Breast epithelium (tissue), 4 donors: ENCODE data around the gene MOGAT1. TPM values are rescaled to one million over a fixed set of nuclear protein-coding genes. Genes with fewer than 3 reads are reported as not detected.

Experiments
- DNase-seq, 2 donors: peaks; one replicate each; pipeline ENCODE4 v3.0.0-alpha.2; 2019; ENCODE audit warnings: low spot score in 2 of 2
- H3K27ac ChIP-seq, 2 donors: fragments of 200-600 bp; sonication (generic) in 1 of 2; one replicate each; pipeline ENCODE4 v1.5.1; 2016 to 2019; ENCODE audit warnings: mild to moderate bottlenecking in 1 of 2
- H3K27me3 ChIP-seq, 2 donors: fragments of 200-600 bp; sonication (generic) in 1 of 2; one replicate each; pipeline versions ENCODE4 v1.5.1 to v1.6.0; 2017 to 2019; ENCODE audit warnings: control low read depth in 1 of 2, mild to moderate bottlenecking in 1 of 2
- H3K36me3 ChIP-seq: fragments of 200-600 bp; one replicate; pipeline ENCODE4 v1.5.1; 2019
- H3K4me1 ChIP-seq, 2 donors: fragments of 200-600 bp; sonication (generic); one replicate each; pipeline ENCODE4 v1.5.1; 2016 to 2019; ENCODE audit warnings: control low read depth in 1 of 2
- H3K4me3 ChIP-seq, 3 donors: fragments of 200-600 bp; sonication (generic); 1 replicate in 2 of 3; 2 replicates in 1 of 3; pipeline ENCODE4 v1.5.1; 2016 to 2019; ENCODE audit warnings: mild to moderate bottlenecking in 3 of 3, moderate library complexity in 2 of 3
- H3K9me3 ChIP-seq, 2 donors: fragments of 200-600 bp; sonication (generic) in 1 of 2; one replicate each; pipeline ENCODE4 v1.5.1; 2016 to 2019; ENCODE audit warnings: control low read depth in 1 of 2
- POLR2A ChIP-seq: fragments of 450-650 bp; IDR thresholded peaks from one replicate; pipeline ENCODE4 v1.6.1; 2016; ENCODE audit warnings: antibody characterized with exemption, mild to moderate bottlenecking, moderate library complexity
- POLR2AphosphoS5 ChIP-seq, 3 donors: sonication (generic); formaldehyde crosslinking; IDR thresholded peaks; one replicate each; pipeline ENCODE4 v1.6.1; 2017; ENCODE audit warnings: antibody characterized with exemption in 3 of 3
- intact Hi-C: fragments of 100-400 bp; cut with DNase I; formaldehyde crosslinking; loops from one replicate; pipeline ENCODE4 v1.15.1; 2023; ENCODE audit warnings: low total_unique reads
- total RNA-seq, 3 donors: library from RNA; depleted of rRNA; stranded (reverse); fragments of >200 nt; gene quantifications; one replicate each; pipeline ENCODE4 v1.1.0, GENCODE V29; 2016
- TF ChIP-seq, protein P1 (sequence below), 3 donors: fragments of 450-650 bp; IDR thresholded peaks; one replicate each; pipeline ENCODE4 v1.5.1; 2016 to 2017; ENCODE audit warnings: antibody characterized with exemption in 3 of 3, mild to moderate bottlenecking in 3 of 3, moderate library complexity in 3 of 3

Gene MOGAT1
- total RNA-seq, 3 donors from 2014 or later = 0.98 TPM; not detected in 2

DNA sequence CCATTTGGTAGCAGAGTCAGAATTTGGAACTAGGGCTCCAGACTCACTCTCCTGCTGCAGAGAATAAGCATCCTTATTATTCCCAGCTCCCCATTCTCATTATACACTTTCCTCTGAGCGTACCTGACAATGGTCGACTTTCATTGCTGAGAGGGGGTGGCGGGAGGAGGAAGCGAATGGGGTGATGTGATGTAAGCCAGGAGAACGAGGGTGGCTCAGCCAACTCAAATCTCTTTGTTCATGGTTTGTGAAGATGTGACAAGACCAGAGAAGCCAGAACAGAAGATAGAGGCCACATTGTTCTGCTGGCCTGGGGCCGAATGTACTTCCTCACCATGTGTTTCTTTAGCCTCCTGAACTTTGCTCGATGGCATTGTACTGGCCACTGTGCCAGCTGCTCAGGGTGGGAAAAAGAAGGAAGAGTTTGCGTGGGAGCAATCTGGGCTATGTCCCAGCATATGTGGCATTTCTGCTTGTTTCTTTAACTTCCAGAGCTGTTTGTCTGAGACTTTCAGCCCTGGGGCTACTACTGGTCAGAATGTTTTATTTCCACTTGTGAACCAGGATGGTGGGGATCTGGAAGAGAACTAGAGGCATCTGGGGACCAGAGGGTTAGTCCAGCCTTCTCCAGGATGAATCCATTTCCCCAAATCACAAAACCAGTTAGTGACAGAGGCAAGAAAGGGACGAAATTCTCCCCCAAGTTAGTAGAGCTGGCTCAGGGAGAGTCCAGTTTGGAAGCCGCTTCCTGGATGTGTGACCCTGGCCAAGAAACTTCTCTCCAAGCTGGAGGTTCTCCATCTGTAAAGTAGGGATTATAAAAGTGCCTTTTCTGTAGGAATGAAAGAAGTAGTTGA, 62.6 kb downstream of the MOGAT1 start:
- Histone ChIP-seq H3K36me3 (no peaks in the 10 kb centered on the region), H3K27ac (peak overlapping the region; percentile 85 to 86), H3K4me1 (peaks cover 0 to 6% of the 10 kb centered on the region in 2 donors), H3K4me3 (peak overlapping the region in 1 of 3 donors; percentile 26), H3K27me3 (no peaks in the 10 kb centered on the region), H3K9me3 (no peaks in the 10 kb centered on the region)
- intact Hi-C loops = no loop called here
- peak; percentile 54 to 92 for DNase-seq
- no peak for TF ChIP-seq POLR2A
- peak in 2 of 3 donors; percentile 12 to 37 for TF ChIP-seq POLR2AphosphoS5 (IDR thresholded peaks at IDR 0.05)
- TF ChIP-seq, protein P1, sequence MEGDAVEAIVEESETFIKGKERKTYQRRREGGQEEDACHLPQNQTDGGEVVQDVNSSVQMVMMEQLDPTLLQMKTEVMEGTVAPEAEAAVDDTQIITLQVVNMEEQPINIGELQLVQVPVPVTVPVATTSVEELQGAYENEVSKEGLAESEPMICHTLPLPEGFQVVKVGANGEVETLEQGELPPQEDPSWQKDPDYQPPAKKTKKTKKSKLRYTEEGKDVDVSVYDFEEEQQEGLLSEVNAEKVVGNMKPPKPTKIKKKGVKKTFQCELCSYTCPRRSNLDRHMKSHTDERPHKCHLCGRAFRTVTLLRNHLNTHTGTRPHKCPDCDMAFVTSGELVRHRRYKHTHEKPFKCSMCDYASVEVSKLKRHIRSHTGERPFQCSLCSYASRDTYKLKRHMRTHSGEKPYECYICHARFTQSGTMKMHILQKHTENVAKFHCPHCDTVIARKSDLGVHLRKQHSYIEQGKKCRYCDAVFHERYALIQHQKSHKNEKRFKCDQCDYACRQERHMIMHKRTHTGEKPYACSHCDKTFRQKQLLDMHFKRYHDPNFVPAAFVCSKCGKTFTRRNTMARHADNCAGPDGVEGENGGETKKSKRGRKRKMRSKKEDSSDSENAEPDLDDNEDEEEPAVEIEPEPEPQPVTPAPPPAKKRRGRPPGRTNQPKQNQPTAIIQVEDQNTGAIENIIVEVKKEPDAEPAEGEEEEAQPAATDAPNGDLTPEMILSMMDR (IDR thresholded peaks at IDR 0.05) = no peak

DNA sequence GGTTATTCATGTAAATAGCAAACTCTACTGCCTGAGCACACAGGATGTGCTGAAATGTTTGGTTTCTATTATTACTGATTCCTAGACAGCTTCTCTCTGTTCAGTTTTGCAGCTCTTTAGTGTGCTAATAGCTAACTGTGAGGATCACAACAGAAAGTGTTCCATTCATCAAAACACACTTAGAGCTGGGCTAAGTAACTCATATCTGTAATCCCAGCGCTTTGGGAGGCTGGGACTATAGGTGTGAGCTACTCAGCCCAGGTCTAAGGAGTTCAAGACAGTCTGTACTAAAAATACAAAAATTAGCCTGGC, 63.2 kb downstream of the MOGAT1 start:
- Histone ChIP-seq H3K27me3 (no peaks in the 10 kb centered on the region), H3K9me3 (no peaks in the 10 kb centered on the region), H3K4me3 (no peak overlapping the region), H3K27ac (peak overlapping the region; percentile 85 to 86), H3K4me1 (peaks cover 0 to 6% of the 10 kb centered on the region in 2 donors), H3K36me3 (no peaks in the 10 kb centered on the region)
- TF ChIP-seq POLR2A (no peak), POLR2AphosphoS5 (IDR thresholded peaks at IDR 0.05) (no peak)
- TF ChIP-seq, protein P1 (IDR thresholded peaks at IDR 0.05) = no peak
- intact Hi-C loops = no loop called here
- no peak for DNase-seq

DNA sequence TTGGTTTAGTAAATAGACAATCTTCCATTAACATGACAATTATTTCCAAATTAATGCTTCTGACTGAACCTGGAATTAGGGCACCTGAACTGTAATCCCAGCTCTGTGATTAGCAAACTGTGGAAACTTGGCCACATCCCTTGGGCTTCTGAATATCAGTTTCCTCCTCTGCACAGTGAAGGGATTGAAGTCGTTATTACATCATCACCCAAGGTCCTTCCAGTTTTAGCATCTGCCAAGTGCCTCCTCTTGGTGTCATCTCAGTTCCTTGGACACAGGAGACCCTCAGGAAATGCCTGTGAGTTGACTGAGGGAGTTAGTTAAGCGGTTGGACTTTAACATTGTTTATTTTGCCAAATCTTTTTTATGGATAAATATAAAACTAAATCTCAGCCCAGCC, 64.8 kb downstream of the MOGAT1 start:
- H3K9me3 ChIP-seq = no peaks in the 10 kb centered on the region
- H3K4me1 ChIP-seq = peaks cover 0 to 6% of the 10 kb centered on the region in 2 donors
- no peak for DNase-seq
- H3K4me3 ChIP-seq = no peak overlapping the region
- H3K36me3 ChIP-seq = no peaks in the 10 kb centered on the region
- intact Hi-C loops = no loop called here
- no peaks in the 10 kb centered on the region for H3K27me3 ChIP-seq
- H3K27ac ChIP-seq = no peak overlapping the region
- TF ChIP-seq POLR2AphosphoS5 (IDR thresholded peaks at IDR 0.05) (no peak), POLR2A (no peak)
- TF ChIP-seq, protein P1 (IDR thresholded peaks at IDR 0.05) = no peak

DNA sequence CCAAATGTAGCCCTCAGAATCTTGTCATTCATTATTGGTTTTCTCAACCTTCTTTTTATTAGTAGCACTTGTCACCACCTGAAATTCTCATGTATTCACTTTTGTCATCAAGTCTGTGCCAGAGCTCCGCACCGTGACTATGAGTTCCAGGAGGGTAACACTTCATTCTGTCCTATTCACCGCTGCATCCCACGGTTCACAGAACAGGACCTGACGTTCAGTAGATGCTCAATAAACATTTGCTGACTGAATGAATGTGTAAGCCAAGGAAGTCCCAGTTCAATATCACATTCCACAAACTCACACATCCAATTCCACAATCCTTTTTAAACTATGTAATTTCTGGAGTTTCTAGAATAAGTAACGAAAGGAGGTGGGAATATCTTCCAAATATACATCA, 65.5 kb downstream of the MOGAT1 start:
- H3K36me3 ChIP-seq = no peaks in the 10 kb centered on the region
- H3K27me3 ChIP-seq = no peaks in the 10 kb centered on the region
- no peaks in the 10 kb centered on the region for H3K9me3 ChIP-seq
- TF ChIP-seq POLR2AphosphoS5 (IDR thresholded peaks at IDR 0.05) = no peak
- no peak for TF ChIP-seq POLR2A
- TF ChIP-seq, protein P1 (IDR thresholded peaks at IDR 0.05) = no peak
- no peak for DNase-seq
- H3K4me3 ChIP-seq = no peak overlapping the region
- intact Hi-C loops = no loop called here
- no peak overlapping the region for H3K27ac ChIP-seq
- peaks cover 0 to 6% of the 10 kb centered on the region in 2 donors for H3K4me1 ChIP-seq

DNA sequence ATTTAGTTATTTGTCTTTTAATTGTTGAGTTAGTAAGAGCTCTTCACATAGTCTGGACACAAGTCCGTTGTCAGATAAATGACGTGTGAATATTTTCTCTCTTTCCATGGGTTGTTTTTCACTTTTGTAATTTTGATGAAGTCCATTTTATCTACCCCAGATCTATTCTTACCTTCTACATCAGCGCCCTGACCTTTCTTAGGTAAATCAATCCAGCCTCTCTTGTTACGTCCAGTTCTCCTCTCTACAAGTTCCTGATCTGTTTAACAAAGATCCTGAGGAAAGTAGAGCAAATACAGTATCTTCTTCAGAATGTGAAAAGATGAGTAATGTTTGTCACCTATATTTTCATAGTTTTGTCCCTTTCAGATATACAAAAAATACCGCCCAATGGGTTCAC, 66.9 kb downstream of the MOGAT1 start:
- intact Hi-C loops = no loop called here

More for the DNA sequence above, 66.9 kb downstream of the MOGAT1 start:
- no peak for TF ChIP-seq POLR2A
- no peak for TF ChIP-seq POLR2AphosphoS5 (IDR thresholded peaks at IDR 0.05)
- Histone ChIP-seq H3K4me3 (no peak overlapping the region), H3K4me1 (peaks cover 0 to under 1% of the 10 kb centered on the region in 2 donors), H3K9me3 (no peaks in the 10 kb centered on the region), H3K27me3 (no peaks in the 10 kb centered on the region), H3K27ac (no peak overlapping the region), H3K36me3 (no peaks in the 10 kb centered on the region)
- DNase-seq = no peak
